DMS79 (cell line): Measurements from ENCODE around the gene DDA1.
"Not testable (repeated sequence)": the region's sequence is repeated elsewhere in the genome, so short reads cannot be mapped to it uniquely, and the experiment has no call there.

Experiments
- DNase-seq: peaks from one replicate; lab custom pipeline; 2025; lab: John Stamatoyannopoulos, UW

The DDA1 gene

GRCh38 chr19:17347877-17348276 is 38.5 kb downstream of the DDA1 start:
- no peak for DNase-seq

GRCh38 chr19:17348700-17349099 is 39.3 kb downstream of the DDA1 start:
- peak; percentile 17 for DNase-seq

GRCh38 chr19:17351815-17352435 is 42.6 kb downstream of the DDA1 start:
- no peak for DNase-seq

- DNase-seq, result no peak
Measured at GRCh38 chr19:17352608-17353280, 43.4 kb downstream of the DDA1 start.

- DNase-seq, result no peak
Measured at GRCh38 chr19:17353386-17353785, 44.0 kb downstream of the DDA1 start.

GRCh38 chr19:17357078-17357666 is 47.8 kb downstream of the DDA1 start:
- DNase-seq, result no peak

- no peak for DNase-seq
Measured at GRCh38 chr19:17357724-17358123, 48.4 kb downstream of the DDA1 start.

- no peak for DNase-seq
Measured at GRCh38 chr19:17358395-17358794, 49.0 kb downstream of the DDA1 start.

GRCh38 chr19:17359905-17360800 is 50.8 kb downstream of the DDA1 start:
- DNase-seq, result no peak

GRCh38 chr19:17363852-17364605 is 54.7 kb downstream of the DDA1 start:
- DNase-seq, result not testable (repeated sequence)

GRCh38 chr19:17365361-17365760 is 56.0 kb downstream of the DDA1 start:
- no peak for DNase-seq

- DNase-seq, result no peak
Measured at GRCh38 chr19:17370026-17370587, 60.7 kb downstream of the DDA1 start.
